GM12878 (cell line): ENCODE data around the gene FNIP1. TPM values are rescaled to one million over a fixed set of nuclear protein-coding genes. Genes with fewer than 3 reads are reported as not detected.

ENCODE experiments used
- ATAC-seq: fragments of 200-7000 bp; cut with Tn5 transposase; 3 replicates; pipeline ENCODE4 v1.9.1; 2020; ENCODE audit warnings: mild to moderate bottlenecking, moderate library complexity
- BruUV-seq: library from RNA; stranded (reverse); fragments of 400-500 nt; replicated peaks from 2 replicates; lab custom pipeline; 2021; lab: Mats Ljungman, UMichigan
- CTCF ChIA-PET: fragments of 300-600 bp; sonication (Branson Sonifier 250); formaldehyde crosslinking; extraction: SDS; loops from one replicate; lab custom pipeline; 2021; ENCODE audit warnings: inconsistent platforms; lab: Yijun Ruan, JAX
- POLR2A ChIA-PET: fragments of 350-600 bp; formaldehyde crosslinking; extraction: SDS; loops from one replicate; lab custom pipeline; 2021; ENCODE audit warnings: inconsistent platforms; lab: Charles Lee
- RAD21 ChIA-PET: fragments of 300-600 bp; sonication (Branson Sonifier 250); formaldehyde crosslinking; loops from one replicate; lab custom pipeline; 2023; ENCODE audit warnings: antibody characterized with exemption; ENCODE audit not compliant: unreplicated experiment; lab: Charles Lee
- SMC1A ChIA-PET: fragments of 300-600 bp; sonication (Branson Sonifier 250); formaldehyde crosslinking; loops from one replicate; lab custom pipeline; 2023; ENCODE audit not compliant: unreplicated experiment, uncharacterized antibody; lab: Charles Lee
- DNase-seq: peaks from one replicate; pipeline ENCODE4 v3.0.0-alpha.2; 2011; ENCODE audit warnings: low read depth, low spot score
- FAIRE-seq: peaks from 3 replicates; lab custom pipeline; 2011; peaks lifted over from hg19 to GRCh38; lab: Jason Lieb, UNC
- H2AFZ ChIP-seq: 2 replicates; pipeline ENCODE4 v1.6.0; 2011; ENCODE audit warnings: low read depth, low read length, control low read depth; ENCODE audit not compliant: control insufficient read depth
- H3K27ac ChIP-seq: 2 replicates; pipeline ENCODE4 v1.5.1; 2011; ENCODE audit warnings: control low read depth; ENCODE audit not compliant: control insufficient read depth, insufficient read depth
- H3K27me3 ChIP-seq, 2 experiments: replicated peaks in 1 of 2; 2 replicates each; pipeline versions ENCODE4 v1.6.0 to v1.6.1; 2011; ENCODE audit warnings: low read length in 1 of 2; ENCODE audit not compliant: control insufficient read depth in 2 of 2, insufficient read depth in 2 of 2
- H3K36me3 ChIP-seq, 2 experiments: 2 replicates each; pipeline ENCODE4 v1.5.1; 2011; ENCODE audit warnings: low read length in 1 of 2; ENCODE audit not compliant: control insufficient read depth in 2 of 2, insufficient read depth in 2 of 2
- H3K4me1 ChIP-seq: 2 replicates; pipeline ENCODE4 v1.6.1; 2011; ENCODE audit warnings: mild to moderate bottlenecking, low read length, moderate library complexity, mixed read lengths; ENCODE audit not compliant: control insufficient read depth, insufficient read depth
- H3K4me2 ChIP-seq: 2 replicates; pipeline ENCODE4 v1.6.0; 2011; ENCODE audit warnings: control low read depth; ENCODE audit not compliant: control insufficient read depth, insufficient read depth
- H3K4me3 ChIP-seq: fragments of 200-600 bp; sonication (generic); 2 replicates; pipeline ENCODE4 v1.5.1; 2016
- H3K79me2 ChIP-seq: 2 replicates; pipeline ENCODE4 v1.6.0; 2011; ENCODE audit warnings: low read length; ENCODE audit not compliant: control insufficient read depth, insufficient read depth
- H3K9ac ChIP-seq: 2 replicates; pipeline ENCODE4 v1.8.0; 2011; ENCODE audit warnings: low read length, control low read depth, mixed read lengths; ENCODE audit not compliant: control insufficient read depth, insufficient read depth
- H3K9me3 ChIP-seq: replicated peaks from 3 replicates; pipeline ENCODE4 v1.5.1; 2011; ENCODE audit warnings: mild to moderate bottlenecking, low read length; ENCODE audit not compliant: control insufficient read depth, insufficient read depth
- H4K20me1 ChIP-seq: 2 replicates; pipeline ENCODE4 v1.6.0; 2011; ENCODE audit not compliant: control insufficient read depth, insufficient read depth
- CHD1 ChIP-seq: IDR thresholded peaks from 2 replicates; pipeline ENCODE4 v1.6.1; 2012; ENCODE audit warnings: low read depth, low read length, improper control_type of control experiment
- EED ChIP-seq: sonication (generic); IDR thresholded peaks from 2 replicates; pipeline ENCODE4 v1.6.1; 2016; ENCODE audit warnings: antibody characterized with exemption, low read depth
- EGR1 ChIP-seq, 2 experiments: IDR thresholded peaks; 1 replicate in 1 of 2; 2 replicates in 1 of 2; pipeline ENCODE4 v1.6.1; 2011 to 2012; ENCODE audit warnings: low read depth in 2 of 2, low read length in 2 of 2, borderline replicate concordance in 1 of 2, mild to moderate bottlenecking in 1 of 2, moderate library complexity in 1 of 2
- FOXK2 ChIP-seq: fragments of 450-650 bp; IDR thresholded peaks from 2 replicates; pipeline ENCODE4 v1.6.1; 2017; ENCODE audit warnings: mild to moderate bottlenecking, moderate library complexity
- HCFC1 ChIP-seq: fragments of 150-350 bp; IDR thresholded peaks from 2 replicates; pipeline ENCODE4 v1.6.1; 2014; ENCODE audit warnings: low read length
- MEF2A ChIP-seq: IDR thresholded peaks from 2 replicates; pipeline ENCODE4 v1.6.1; 2011; ENCODE audit warnings: low read depth, mild to moderate bottlenecking, low read length, moderate library complexity; ENCODE audit not compliant: insufficient read depth
- MEF2B ChIP-seq: fragments of 450-650 bp; IDR thresholded peaks from 2 replicates; pipeline ENCODE4 v1.6.1; 2018; ENCODE audit warnings: mild to moderate bottlenecking, moderate library complexity; ENCODE audit not compliant: partially characterized antibody, poor library complexity, severe bottlenecking
- RUNX3 ChIP-seq: IDR thresholded peaks from 2 replicates; pipeline ENCODE4 v1.6.1; 2012; ENCODE audit warnings: low read length, inconsistent platforms
- SMARCA5 ChIP-seq: fragments of 450-650 bp; IDR thresholded peaks from 2 replicates; pipeline ENCODE4 v1.6.1; 2017; ENCODE audit warnings: mild to moderate bottlenecking
- ZNF687 ChIP-seq: fragments of 450-650 bp; IDR thresholded peaks from 2 replicates; pipeline ENCODE4 v1.6.1; 2017; ENCODE audit warnings: mild to moderate bottlenecking, moderate library complexity
- WGBS: methylation state at CpG from one replicate; pipeline ENCODE4 v1.1.6; 2016; ENCODE audit warnings: low lambda C conversion rate; ENCODE audit not compliant: insufficient replicate concordance, insufficient coverage; ENCODE audit errors: missing lambda C conversion rate; 5-methylcytosine and 5-hydroxymethylcytosine counted together
- in situ Hi-C: fragments of 300-500 bp; cut with MboI; formaldehyde crosslinking; loops from 9 replicates; pipeline ENCODE4 v1.14.3; 2018; ENCODE audit warnings: mixed read lengths
- intact Hi-C: fragments of 100-400 bp; cut with micrococcal nuclease; formaldehyde crosslinking; loops from one replicate; pipeline ENCODE4 v1.14.2; 2022; ENCODE audit not compliant: unreplicated experiment
- polyA plus RNA-seq, 11 experiments: library from polyadenylated mRNA; depleted of rRNA in 4 of 11; unstranded in 6 of 11; stranded (reverse) in 5 of 11; fragments of >200 nt; fragmentation: Nextera tagmentation in 4 of 11; fragmentation: Illumina TruSeq in 1 of 11; extraction: Ambion mirVana in 4 of 11; extraction: Trizol in 1 of 11; gene quantifications; 1 replicate in 1 of 11; 2 replicates in 10 of 11; pipeline versions ENCODE4 v1.2.1 to v1.2.3, GENCODE V29; 2011 to 2016; ENCODE audit warnings: inconsistent platforms in 2 of 11, missing spikeins in 2 of 11, low read depth in 1 of 11
- total RNA-seq, 4 experiments: library from RNA; depleted of rRNA in 3 of 4; stranded (reverse); fragments of >200 nt in 3 of 4; fragmentation: Illumina TruSeq in 1 of 4; extraction: Trizol in 1 of 4; gene quantifications; 2 replicates each; pipeline versions ENCODE4 v1.2.1 to v1.2.3, GENCODE V29; 2013 to 2021
- TF ChIP-seq, protein P1 (sequence below): IDR thresholded peaks from 2 replicates; pipeline ENCODE4 v1.6.1; 2012; ENCODE audit warnings: low read depth, low read length, improper control_type of control experiment
- TF ChIP-seq, protein P2 (sequence below): IDR thresholded peaks from 2 replicates; pipeline ENCODE4 v1.6.1; 2012; ENCODE audit warnings: low read length, inconsistent platforms

Gene FNIP1
- total and polyA plus RNA-seq, 10 of the 15 experiments (the other 5 are each of a cell fraction or from before 2014, with no cell fraction given): 4.3 to 18.0 (median 14.0) TPM

GRCh38 chr5:131639148-131639547 is 157.7 kb downstream of the FNIP1 start (continued):
- TF ChIP-seq, protein P1, sequence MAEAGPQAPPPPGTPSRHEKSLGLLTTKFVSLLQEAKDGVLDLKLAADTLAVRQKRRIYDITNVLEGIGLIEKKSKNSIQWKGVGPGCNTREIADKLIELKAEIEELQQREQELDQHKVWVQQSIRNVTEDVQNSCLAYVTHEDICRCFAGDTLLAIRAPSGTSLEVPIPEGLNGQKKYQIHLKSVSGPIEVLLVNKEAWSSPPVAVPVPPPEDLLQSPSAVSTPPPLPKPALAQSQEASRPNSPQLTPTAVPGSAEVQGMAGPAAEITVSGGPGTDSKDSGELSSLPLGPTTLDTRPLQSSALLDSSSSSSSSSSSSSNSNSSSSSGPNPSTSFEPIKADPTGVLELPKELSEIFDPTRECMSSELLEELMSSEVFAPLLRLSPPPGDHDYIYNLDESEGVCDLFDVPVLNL: no peak
- TF ChIP-seq SMARCA5: no peak
- TF ChIP-seq EED: no peak
- TF ChIP-seq EGR1 (IDR thresholded peaks at IDR 0.05; ENCODE audit: borderline replicate concordance in 1 of 2, low read depth in 2 of 2, low read length in 2 of 2): no peak
- TF ChIP-seq CHD1: no peak
- TF ChIP-seq MEF2B: no peak
- TF ChIP-seq FOXK2: no peak
- 0 out of 2 replicates have a peak, but pooled peaks have one; percentile 52 for TF ChIP-seq MEF2A

DNA sequence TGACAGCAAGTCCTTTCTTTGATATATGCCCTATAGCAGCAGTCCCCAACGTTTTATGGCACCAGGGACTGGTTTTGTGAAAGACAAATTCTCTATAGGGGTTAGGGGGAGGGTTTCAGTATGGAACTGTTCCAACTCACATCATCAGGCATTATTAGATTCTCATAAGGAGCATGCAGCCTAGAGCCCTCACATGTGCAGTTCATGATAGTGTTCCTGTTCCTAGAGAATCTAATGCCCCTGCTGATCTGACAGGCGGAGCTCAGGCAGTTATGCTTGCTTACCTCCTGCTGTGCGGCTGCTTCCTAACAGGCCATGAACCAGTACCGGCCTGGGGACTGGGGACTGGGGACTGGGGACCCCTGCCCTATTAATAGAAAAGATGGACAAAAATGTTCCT is 159.1 kb downstream of the FNIP1 start:
- H3K4me3 ChIP-seq: no peak overlapping the region
- no peaks in the 10 kb centered on the region for H4K20me1 ChIP-seq
- H3K4me1 ChIP-seq: peaks cover 26% of the 10 kb centered on the region
- DNase-seq: no peak
- WGBS: 71% methylated on average over 4 of the region's 4 CpGs
- POLR2A ChIA-PET: interaction anchor here (0.6 to 1.0 kb wide), 2 partner anchors 9 to 218 kb away, joined by 4 to 5 read pairs; no protein-coding TSS in a partner anchor
- no peak overlapping the region for H3K4me2 ChIP-seq
- H3K79me2 ChIP-seq: peaks cover 24% of the 10 kb centered on the region
- TF ChIP-seq RUNX3 (no peak), ZNF687 (no peak), HCFC1 (no peak)
- TF ChIP-seq, protein P2, sequence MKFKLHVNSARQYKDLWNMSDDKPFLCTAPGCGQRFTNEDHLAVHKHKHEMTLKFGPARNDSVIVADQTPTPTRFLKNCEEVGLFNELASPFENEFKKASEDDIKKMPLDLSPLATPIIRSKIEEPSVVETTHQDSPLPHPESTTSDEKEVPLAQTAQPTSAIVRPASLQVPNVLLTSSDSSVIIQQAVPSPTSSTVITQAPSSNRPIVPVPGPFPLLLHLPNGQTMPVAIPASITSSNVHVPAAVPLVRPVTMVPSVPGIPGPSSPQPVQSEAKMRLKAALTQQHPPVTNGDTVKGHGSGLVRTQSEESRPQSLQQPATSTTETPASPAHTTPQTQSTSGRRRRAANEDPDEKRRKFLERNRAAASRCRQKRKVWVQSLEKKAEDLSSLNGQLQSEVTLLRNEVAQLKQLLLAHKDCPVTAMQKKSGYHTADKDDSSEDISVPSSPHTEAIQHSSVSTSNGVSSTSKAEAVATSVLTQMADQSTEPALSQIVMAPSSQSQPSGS: no peak
- TF ChIP-seq, all 136 proteins: peak for 0
- ChIA-PET CTCF (no interaction called here), SMC1A (interaction anchor here (1.0 to 1.4 kb wide), 2 partner anchors 9 to 36 kb away, joined by 3 to 8 read pairs; no protein-coding TSS in a partner anchor), RAD21 (interaction anchor here (2.6 kb wide), 1 partner anchor 9 kb away, joined by 10 read pairs; no protein-coding TSS in a partner anchor)
- in situ Hi-C loops: no loop called here
- no peak overlapping the region for H2AFZ ChIP-seq
- H3K27ac ChIP-seq: no peak overlapping the region
- no peak overlapping the region for H3K9ac ChIP-seq
- no peaks in the 10 kb centered on the region for H3K9me3 ChIP-seq
- BruUV-seq: no TSS peak
- FAIRE-seq: no peak
- H3K36me3 ChIP-seq: no peaks in the 10 kb centered on the region
- intact Hi-C loops: loop anchor here (5.0 kb wide), 1 partner anchor 465 kb away; the partner anchor contains the start of gene LYRM7
- H3K27me3 ChIP-seq: no peaks in the 10 kb centered on the region
- no peak for ATAC-seq
